ENCODE measurements around the gene PPP3R1.

DNA sequence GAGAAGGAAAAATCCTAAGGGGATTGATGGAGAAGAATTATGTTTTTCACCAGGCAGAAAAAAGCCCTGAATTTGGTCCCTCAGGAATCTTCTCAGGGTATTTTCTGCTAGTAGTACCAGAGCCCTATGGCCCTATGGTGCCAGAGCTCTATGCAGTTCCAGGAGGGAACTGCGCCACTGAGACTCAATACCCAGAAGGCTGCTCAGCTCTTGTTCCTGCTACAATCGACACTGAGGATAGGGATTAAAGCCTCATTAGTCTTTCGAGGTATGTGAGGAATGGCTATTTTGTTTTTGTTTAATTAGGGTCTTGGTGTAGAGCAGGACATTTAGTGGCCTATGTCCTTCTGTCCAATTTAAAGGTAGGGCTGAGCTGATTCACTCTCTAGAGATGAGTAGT is 21.7 kb upstream of the PPP3R1 start:
- TF ChIP-seq POLR2A (IDR thresholded peaks at IDR 0.05; ENCODE audit: low read length) (no peak), GATA1 (IDR thresholded peaks at IDR 0.05; ENCODE audit: low read depth, low read length) (no peak)
